Muscle of leg (tissue), 11 donors: Measurements from ENCODE around the gene SLC44A3. TPM values are rescaled to one million over a fixed set of nuclear protein-coding genes. Genes with fewer than 3 reads are reported as not detected.

Source experiments
- DNase-seq: peaks from one replicate; pipeline ENCODE4 v3.0.0; 2013
- H3K27ac ChIP-seq: one replicate; pipeline ENCODE4 v1.5.1; 2013; ENCODE audit warnings: mild to moderate bottlenecking, low read length, control low read depth
- H3K27me3 ChIP-seq: one replicate; pipeline ENCODE4 v1.6.1; 2013; ENCODE audit warnings: low read length; ENCODE audit not compliant: control insufficient read depth, insufficient read depth
- H3K36me3 ChIP-seq: one replicate; pipeline ENCODE4 v1.6.1; 2013; ENCODE audit warnings: low read length; ENCODE audit not compliant: control insufficient read depth, insufficient read depth
- H3K4me1 ChIP-seq: one replicate; pipeline ENCODE4 v1.6.1; 2013; ENCODE audit warnings: low read length; ENCODE audit not compliant: control insufficient read depth, insufficient read depth
- H3K4me3 ChIP-seq: one replicate; pipeline ENCODE4 v1.5.1; 2013; ENCODE audit warnings: low read length, control low read depth
- H3K9me3 ChIP-seq: replicated peaks from 2 replicates; pipeline ENCODE4 v1.6.1; 2013; ENCODE audit warnings: low read depth, low read length; ENCODE audit not compliant: control insufficient read depth
- WGBS: methylation state at CpG from one replicate; pipeline ENCODE4 v1.1.5; 2013; ENCODE audit warnings: missing lambda C conversion rate; ENCODE audit not compliant: insufficient coverage; 5-methylcytosine and 5-hydroxymethylcytosine counted together
- polyA plus RNA-seq, 8 donors: library from polyadenylated mRNA; unstranded; fragments of 120-200 nt; gene quantifications; one replicate each; pipeline versions ENCODE4 v1.2.1 to v1.2.3, GENCODE V29; 2013; ENCODE audit warnings: inconsistent platforms in 1 of 8, low replicate concordance in 1 of 8; ENCODE audit not compliant: insufficient read length in 8 of 8, insufficient read depth in 1 of 8
- total RNA-seq: library from RNA; stranded (reverse); fragments of 120-200 nt; gene quantifications from one replicate; pipeline ENCODE4 v1.2.4, GENCODE V29; 2013

SLC44A3 gene
- total and polyA plus RNA-seq, 9 donors: 2.1 to 5.2 (median 3.7) TPM

GRCh38 chr1:94808669-94809068 is 11.5 kb upstream of the SLC44A3 start:
- Histone ChIP-seq H3K27me3 (no peaks in the 10 kb centered on the region), H3K4me3 (no peak overlapping the region), H3K36me3 (no peaks in the 10 kb centered on the region), H3K9me3 (no peaks in the 10 kb centered on the region), H3K4me1 (peaks cover 15% of the 10 kb centered on the region), H3K27ac (no peak overlapping the region)
- DNase-seq: no peak
- WGBS: 85% methylated on average over 2 of the region's 3 CpGs

- Histone ChIP-seq H3K4me3 (no peak overlapping the region), H3K27me3 (no peaks in the 10 kb centered on the region), H3K9me3 (no peaks in the 10 kb centered on the region), H3K4me1 (no peaks in the 10 kb centered on the region), H3K36me3 (no peaks in the 10 kb centered on the region), H3K27ac (no peak overlapping the region)
- WGBS: 100% methylated on average over 1 of the region's 4 CpGs
- DNase-seq: no peak
Measured at GRCh38 chr1:94812985-94813384, 7.2 kb upstream of the SLC44A3 start.

GRCh38 chr1:94816030-94816429 is 4.1 kb upstream of the SLC44A3 start:
- Histone ChIP-seq H3K4me3 (no peak overlapping the region), H3K36me3 (no peaks in the 10 kb centered on the region), H3K9me3 (no peaks in the 10 kb centered on the region)

GRCh38 chr1:94817712-94818111 is 2.4 kb upstream of the SLC44A3 start:
- WGBS: no CpG with 5 or more reads among the region's 2 CpGs
- no peak overlapping the region for H3K4me3 ChIP-seq
- peaks cover 14% of the 10 kb centered on the region for H3K4me1 ChIP-seq
- H3K9me3 ChIP-seq: no peaks in the 10 kb centered on the region
- H3K27ac ChIP-seq: no peak overlapping the region
- H3K27me3 ChIP-seq: peaks cover 9% of the 10 kb centered on the region
- no peaks in the 10 kb centered on the region for H3K36me3 ChIP-seq
- no peak for DNase-seq

More at GRCh38 chr1:94816030-94816429, 4.1 kb upstream of the SLC44A3 start:
- Histone ChIP-seq H3K27me3 (peaks cover 9% of the 10 kb centered on the region), H3K27ac (no peak overlapping the region), H3K4me1 (peaks cover 12% of the 10 kb centered on the region)
- WGBS: no CpG with 5 or more reads among the region's 1 CpG
- DNase-seq: no peak

DNA sequence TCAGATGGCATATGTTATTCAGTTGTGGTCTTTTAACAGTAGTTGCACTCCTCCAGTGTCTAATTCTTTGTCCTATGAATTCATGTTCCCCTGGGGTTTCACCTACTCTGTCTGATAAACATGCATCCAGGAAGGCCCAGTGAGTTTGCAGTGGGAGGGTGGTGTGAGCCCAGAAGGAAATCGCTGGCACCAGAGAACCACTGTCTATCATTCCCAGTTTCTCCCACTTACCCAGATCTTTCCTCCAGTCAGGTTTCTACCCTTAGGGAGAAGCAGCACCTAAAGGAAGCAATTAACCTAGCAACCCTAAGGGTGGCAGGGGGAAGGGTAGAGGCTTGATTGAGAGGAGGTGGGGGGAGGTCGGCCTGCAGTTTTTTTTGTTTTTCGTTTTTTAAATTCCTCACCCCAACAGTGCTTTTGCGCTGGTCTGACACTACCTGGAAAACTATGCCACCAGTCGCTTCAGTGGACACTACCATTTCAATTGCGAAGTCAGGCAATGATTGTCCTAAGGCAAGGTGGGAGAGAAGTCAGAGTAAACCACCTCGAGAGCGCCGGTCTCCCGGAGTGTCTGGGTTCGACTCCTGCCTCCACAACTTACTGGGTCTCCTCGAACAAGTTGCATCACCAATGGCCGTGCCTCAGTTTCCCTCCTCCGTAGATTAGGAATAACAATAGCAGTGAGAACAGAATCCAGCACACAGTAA is 766 bp upstream of the SLC44A3 start:
- H3K27ac ChIP-seq: no peak overlapping the region
- WGBS: 25% methylated on average over 7 of the region's 14 CpGs
- DNase-seq: no peak
- H3K36me3 ChIP-seq: no peaks in the 10 kb centered on the region
- H3K4me1 ChIP-seq: peaks cover 14% of the 10 kb centered on the region
- H3K9me3 ChIP-seq: no peaks in the 10 kb centered on the region
- peaks cover 12% of the 10 kb centered on the region for H3K27me3 ChIP-seq
- H3K4me3 ChIP-seq: peak overlapping the region; percentile 59

- Histone ChIP-seq H3K9me3 (no peaks in the 10 kb centered on the region), H3K4me3 (no peak overlapping the region), H3K27ac (no peak overlapping the region), H3K36me3 (no peaks in the 10 kb centered on the region), H3K4me1 (peaks cover 14% of the 10 kb centered on the region), H3K27me3 (peaks cover 12% of the 10 kb centered on the region)
- no peak for DNase-seq
- 40% methylated on average over 1 of the region's 7 CpGs for WGBS
Measured at GRCh38 chr1:94820936-94821335, 779 bp downstream of the SLC44A3 start.

DNA sequence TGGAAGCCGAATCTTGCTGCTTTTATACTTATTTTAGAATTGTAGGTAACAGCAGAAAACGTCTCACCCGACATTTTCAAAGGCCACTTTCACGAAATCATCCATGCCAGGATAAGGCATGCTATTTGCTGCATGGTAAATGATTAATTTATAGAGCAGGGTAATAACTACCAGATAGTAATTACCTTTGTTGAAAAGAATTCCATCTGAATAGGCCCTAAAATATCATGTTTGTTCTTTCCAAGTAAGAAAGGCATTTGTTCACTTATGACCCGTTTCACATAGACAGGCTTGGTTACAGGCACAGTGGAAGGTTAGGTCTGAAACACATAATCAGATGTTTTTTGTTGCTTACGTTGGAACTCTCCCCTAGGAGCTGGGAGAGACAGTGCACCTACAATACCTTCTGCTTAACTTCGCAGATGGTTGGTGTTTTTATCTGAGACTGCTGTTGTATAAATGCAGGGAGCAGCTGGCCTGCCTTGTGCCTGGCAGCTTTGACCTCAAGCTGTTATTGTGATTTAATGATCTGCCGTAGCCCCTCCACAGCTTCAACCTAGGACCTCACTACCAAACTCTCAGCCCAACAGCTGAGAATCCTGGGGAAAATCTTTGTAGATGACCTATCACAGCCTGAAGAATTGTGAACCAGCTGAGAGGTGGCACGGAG is 1.6 kb downstream of the SLC44A3 start:
- no peak overlapping the region for H3K27ac ChIP-seq
- DNase-seq: peak; percentile 31
- H3K36me3 ChIP-seq: no peaks in the 10 kb centered on the region
- 80% methylated on average over 1 of the region's 9 CpGs for WGBS
- peaks cover 14% of the 10 kb centered on the region for H3K4me1 ChIP-seq
- no peaks in the 10 kb centered on the region for H3K9me3 ChIP-seq
- H3K4me3 ChIP-seq: no peak overlapping the region
- peaks cover 12% of the 10 kb centered on the region for H3K27me3 ChIP-seq

- H3K4me1 ChIP-seq: peaks cover 14% of the 10 kb centered on the region
- 100% methylated on average over 1 of the region's 3 CpGs for WGBS
Measured at GRCh38 chr1:94823116-94823515, 3.0 kb downstream of the SLC44A3 start.

DNA sequence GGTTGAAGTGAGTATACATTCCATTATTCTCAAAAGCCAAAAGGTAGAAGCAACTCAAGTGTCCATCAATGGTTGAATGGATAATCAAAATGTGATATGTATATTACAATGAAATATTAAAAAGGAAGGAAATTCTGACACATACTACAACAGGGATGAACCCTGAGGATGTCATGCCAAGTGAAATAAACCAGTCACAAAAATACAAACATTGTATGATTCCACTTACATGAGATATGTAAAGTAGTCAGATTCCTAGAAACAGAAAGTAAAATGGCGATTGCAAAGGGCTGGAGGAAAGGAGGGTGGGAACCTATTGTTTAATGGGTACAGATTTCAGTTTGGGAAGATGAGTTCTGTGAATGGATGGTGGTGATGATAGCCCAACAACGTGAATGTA is 5.8 kb downstream of the SLC44A3 start:
- Histone ChIP-seq H3K4me1 (peaks cover 2% of the 10 kb centered on the region), H3K36me3 (peaks cover 2% of the 10 kb centered on the region), H3K4me3 (no peak overlapping the region), H3K27ac (no peak overlapping the region), H3K9me3 (no peaks in the 10 kb centered on the region), H3K27me3 (peaks cover 2% of the 10 kb centered on the region)
- no peak for DNase-seq
- 100% methylated on average over 2 of the region's 2 CpGs for WGBS

More at GRCh38 chr1:94823116-94823515, 3.0 kb downstream of the SLC44A3 start:
- H3K27me3 ChIP-seq: peaks cover 12% of the 10 kb centered on the region
- peaks cover 2% of the 10 kb centered on the region for H3K36me3 ChIP-seq
- no peaks in the 10 kb centered on the region for H3K9me3 ChIP-seq
- no peak overlapping the region for H3K27ac ChIP-seq
- H3K4me3 ChIP-seq: no peak overlapping the region
- no peak for DNase-seq

DNA sequence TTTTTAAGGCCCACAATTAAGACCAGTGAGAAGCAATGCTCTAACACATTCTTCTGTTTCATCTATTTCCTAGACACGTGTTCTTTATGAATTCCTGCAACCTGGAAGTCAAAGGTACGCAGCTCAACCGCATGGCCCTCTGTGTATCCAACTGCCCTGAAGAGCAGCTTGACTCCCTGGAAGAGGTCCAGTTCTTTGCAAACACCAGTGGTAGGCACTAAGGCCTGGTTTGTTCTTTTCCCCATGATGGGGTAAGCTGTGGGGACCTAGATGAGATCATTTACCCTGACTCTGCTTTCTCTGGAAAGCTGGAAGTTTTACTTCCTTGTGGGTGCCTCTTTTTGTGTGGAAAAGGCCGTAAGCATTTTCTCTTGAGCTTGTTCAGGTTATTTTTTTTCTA is 7.3 kb downstream of the SLC44A3 start:
- Histone ChIP-seq H3K27ac (no peak overlapping the region), H3K36me3 (peaks cover 2% of the 10 kb centered on the region)
- WGBS: 80% methylated on average over 4 of the region's 4 CpGs

More for the DNA sequence above, 7.3 kb downstream of the SLC44A3 start:
- no peaks in the 10 kb centered on the region for H3K4me1 ChIP-seq
- DNase-seq: no peak
- H3K4me3 ChIP-seq: no peak overlapping the region
- peaks cover 2% of the 10 kb centered on the region for H3K27me3 ChIP-seq
- no peaks in the 10 kb centered on the region for H3K9me3 ChIP-seq
